ENCODE data around the gene ADAM11.
"Not testable (repeated sequence)": the region's sequence is repeated elsewhere in the genome, so short reads cannot be mapped to it uniquely, and the experiment has no call there.

Gene ADAM11

GRCh38 chr17:44751331-44751730 lies 7.5 kb upstream of the ADAM11 start:
- TF ChIP-seq CTCF (IDR thresholded peaks at IDR 0.05): no peak
- no peak overlapping the region for H3K27ac ChIP-seq
- H3K4me3 ChIP-seq: no peak overlapping the region
- DNase-seq (ENCODE audit: low spot score): no peak

GRCh38 chr17:44751806-44752205 lies 7.0 kb upstream of the ADAM11 start:
- TF ChIP-seq CTCF (IDR thresholded peaks at IDR 0.05): no peak

GRCh38 chr17:44752953-44753861 lies 5.6 kb upstream of the ADAM11 start:
- Histone ChIP-seq H3K27ac (no peak overlapping the region), H3K4me3 (no peak overlapping the region)
- no peak for TF ChIP-seq CTCF (IDR thresholded peaks at IDR 0.05)
- DNase-seq (ENCODE audit: low spot score): no peak

More at GRCh38 chr17:44751806-44752205, 7.0 kb upstream of the ADAM11 start:
- Histone ChIP-seq H3K27ac (no peak overlapping the region), H3K4me3 (no peak overlapping the region)
- no peak for DNase-seq (ENCODE audit: low spot score)

GRCh38 chr17:44754276-44754675 lies 4.5 kb upstream of the ADAM11 start:
- H3K4me3 ChIP-seq: no peak overlapping the region
- DNase-seq (ENCODE audit: low spot score): no peak
- no peak for TF ChIP-seq CTCF (IDR thresholded peaks at IDR 0.05)
- no peak overlapping the region for H3K27ac ChIP-seq

GRCh38 chr17:44755180-44755579 lies 3.6 kb upstream of the ADAM11 start:
- H3K4me3 ChIP-seq: not testable (repeated sequence)

GRCh38 chr17:44757045-44757917 lies 1.5 kb upstream of the ADAM11 start:
- no peak overlapping the region for H3K27ac ChIP-seq
- no peak overlapping the region for H3K4me3 ChIP-seq
- DNase-seq (ENCODE audit: low spot score): no peak
- no peak for TF ChIP-seq CTCF (IDR thresholded peaks at IDR 0.05)

More at GRCh38 chr17:44755180-44755579, 3.6 kb upstream of the ADAM11 start:
- H3K27ac ChIP-seq; DNase-seq (ENCODE audit: low spot score): not testable (repeated sequence)

GRCh38 chr17:44757918-44758413 lies 822 bp upstream of the ADAM11 start:
- H3K27ac ChIP-seq: no peak overlapping the region
- no peak for TF ChIP-seq CTCF (IDR thresholded peaks at IDR 0.05)

More at GRCh38 chr17:44757918-44758413, 822 bp upstream of the ADAM11 start:
- no peak for DNase-seq (ENCODE audit: low spot score)
- no peak overlapping the region for H3K4me3 ChIP-seq
